NT2/D1 (cell line): ENCODE data around the gene FCN3.

Experiments
- DNase-seq: peaks from one replicate; pipeline ENCODE4 v3.0.0-alpha.2; 2011; ENCODE audit warnings: low read depth, low spot score
- H3K27me3 ChIP-seq: 2 replicates; pipeline ENCODE4 v1.6.0; 2011; ENCODE audit warnings: mild to moderate bottlenecking; ENCODE audit not compliant: insufficient read length, insufficient read depth
- H3K36me3 ChIP-seq: 2 replicates; pipeline ENCODE4 v1.6.1; 2011; ENCODE audit warnings: mild to moderate bottlenecking, low read length, mixed read lengths; ENCODE audit not compliant: insufficient read depth, insufficient read length
- H3K4me1 ChIP-seq: 2 replicates; pipeline ENCODE4 v1.5.1; 2011; ENCODE audit not compliant: insufficient read depth, insufficient read length
- H3K4me3 ChIP-seq: 2 replicates; pipeline ENCODE4 v1.5.1; 2011; ENCODE audit warnings: low read depth; ENCODE audit not compliant: insufficient read length
- H3K9ac ChIP-seq: 2 replicates; pipeline ENCODE4 v1.6.0; 2011; ENCODE audit warnings: low read depth; ENCODE audit not compliant: insufficient read length
- H3K9me3 ChIP-seq: 2 replicates; pipeline ENCODE4 v1.5.1; 2011; ENCODE audit warnings: mild to moderate bottlenecking, low read length; ENCODE audit not compliant: insufficient read depth
- SUZ12 ChIP-seq: IDR thresholded peaks from 2 replicates; pipeline ENCODE4 v1.6.1; 2011; ENCODE audit not compliant: insufficient read length, insufficient read depth; ENCODE audit errors: extremely low read depth
- YY1 ChIP-seq: IDR thresholded peaks from 2 replicates; pipeline ENCODE4 v1.6.1; 2011; ENCODE audit not compliant: insufficient read length, insufficient read depth
- ZNF274 ChIP-seq: IDR thresholded peaks from 2 replicates; pipeline ENCODE4 v1.6.1; 2011; ENCODE audit warnings: mild to moderate bottlenecking, low read depth, low read length

FCN3 gene

DNA sequence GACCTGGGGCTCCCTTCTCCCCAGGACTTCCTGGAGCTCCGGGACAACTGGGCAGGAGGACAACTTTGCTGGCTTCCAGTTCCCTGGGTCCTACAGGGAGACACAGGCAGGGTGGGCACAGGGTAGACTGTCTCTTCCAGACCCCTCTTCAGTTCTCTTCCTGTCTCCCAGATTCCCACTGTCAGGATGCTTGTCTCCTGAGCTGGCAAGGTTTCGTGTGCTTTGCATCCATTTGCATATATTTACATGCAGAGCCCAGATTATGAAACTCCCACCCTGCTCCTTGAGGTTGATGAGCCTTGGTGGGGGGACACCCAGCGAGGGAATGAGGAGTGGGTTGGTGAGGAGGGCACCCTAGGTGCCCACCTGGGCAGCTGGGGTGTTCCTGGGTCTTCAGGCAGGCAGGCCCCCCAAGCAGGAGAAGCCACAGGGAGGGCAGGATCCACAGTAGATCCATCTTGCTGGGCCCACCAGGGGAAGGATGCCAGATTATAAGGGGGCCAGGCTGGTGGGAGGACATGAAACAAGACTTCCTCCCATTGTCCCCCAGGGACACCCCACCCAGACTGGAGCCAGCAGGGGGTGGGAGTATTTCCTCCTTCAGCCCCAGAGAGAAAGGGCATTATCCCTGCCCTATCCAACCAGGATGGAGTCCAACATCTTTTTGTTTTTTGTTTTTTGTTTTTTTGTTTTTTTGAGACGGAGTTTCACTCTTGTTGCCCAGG is at the start of gene FCN3:
Gene FCN3 (minus strand): TSS at position 463 of the 725 bp plus-strand sequence. CDS start 6 bp downstream, at position 457.
- no peak for TF ChIP-seq ZNF274
- DNase-seq = no peak

DNA sequence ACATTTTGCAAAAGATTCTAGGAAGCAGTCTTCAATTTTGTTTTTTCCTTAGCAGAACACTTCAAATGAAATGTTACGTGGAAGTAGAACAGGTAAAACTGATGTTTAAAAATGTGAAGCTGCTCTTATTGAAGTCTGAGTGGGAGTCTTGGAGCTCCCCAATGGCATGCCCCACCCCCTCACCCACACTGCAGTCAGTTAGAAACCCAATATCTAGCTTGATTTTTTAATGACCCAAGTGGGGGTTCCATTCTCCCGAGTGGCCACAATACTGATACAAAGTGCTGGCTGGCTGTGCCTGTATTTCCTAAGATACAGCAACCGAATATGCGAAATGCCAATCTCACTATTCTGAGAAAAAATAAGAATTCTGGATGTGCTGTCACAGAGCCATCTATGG is 49.1 kb upstream of the FCN3 start:
- no peaks in the 10 kb centered on the region for H3K4me1 ChIP-seq
- peaks cover 34% of the 10 kb centered on the region for H3K36me3 ChIP-seq
- H3K27me3 ChIP-seq = no peaks in the 10 kb centered on the region
- H3K4me3 ChIP-seq = no peak overlapping the region
- DNase-seq = no peak
- H3K9ac ChIP-seq = no peak overlapping the region
- TF ChIP-seq YY1 = no peak
- no peak for TF ChIP-seq SUZ12
- no peak for TF ChIP-seq ZNF274
- H3K9me3 ChIP-seq = no peaks in the 10 kb centered on the region

More for the DNA sequence above, at the start of gene FCN3:
- peaks cover 12% of the 10 kb centered on the region for H3K4me1 ChIP-seq
- H3K9ac ChIP-seq = no peak within 1 kb of the TSS
- H3K36me3 ChIP-seq = no peaks in the 10 kb centered on the region
- no peaks in the 10 kb centered on the region for H3K9me3 ChIP-seq
- no peaks in the 10 kb centered on the region for H3K27me3 ChIP-seq
- no peak within 1 kb of the TSS for H3K4me3 ChIP-seq

DNA sequence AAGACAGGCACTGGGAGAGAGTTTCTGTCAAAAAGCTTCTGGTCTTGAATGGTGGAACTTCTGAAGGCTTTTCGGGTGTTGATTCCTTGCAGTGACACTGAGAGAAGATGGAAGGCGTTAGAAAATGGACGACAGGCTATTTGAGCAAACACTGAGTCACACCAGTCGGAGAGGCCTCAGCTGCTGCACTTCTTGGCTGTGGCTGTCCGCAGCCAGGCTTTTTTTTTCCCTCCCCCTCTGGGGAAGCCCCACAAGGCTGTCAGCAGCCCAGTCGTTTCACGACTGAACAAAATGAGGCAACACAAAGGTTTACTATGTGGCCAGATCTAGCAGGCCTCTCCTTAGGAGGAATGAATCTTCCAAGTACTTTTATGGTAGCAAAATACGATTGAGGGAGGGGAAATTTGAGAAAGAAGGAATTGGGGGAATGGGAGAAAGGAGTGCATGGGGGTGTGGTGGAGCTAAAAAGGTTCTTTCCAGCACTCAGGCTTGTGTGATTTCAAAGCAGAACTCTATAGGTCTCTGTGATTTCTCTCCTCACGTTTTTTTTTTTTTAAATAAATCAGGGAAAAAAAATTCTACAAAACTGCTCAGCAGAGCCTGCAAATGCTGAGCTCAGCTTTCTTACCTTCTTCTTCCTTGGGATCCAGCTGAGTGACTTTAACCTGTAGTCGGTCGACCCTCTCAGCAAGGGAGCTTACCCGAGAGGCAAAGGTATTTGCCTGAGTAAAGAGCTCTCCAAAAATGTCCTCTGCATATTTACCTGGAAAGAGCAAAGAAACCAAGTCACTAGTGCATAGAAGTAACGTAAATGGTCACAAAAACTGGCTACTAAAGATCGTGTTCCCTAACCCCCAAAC is 43.9 kb upstream of the FCN3 start:
- H3K4me3 ChIP-seq = no peak overlapping the region
- TF ChIP-seq YY1 (peak; percentile 73), ZNF274 (no peak)
- no peak for DNase-seq
- H3K36me3 ChIP-seq = peaks cover 48% of the 10 kb centered on the region
- H3K4me1 ChIP-seq = no peaks in the 10 kb centered on the region
- no peaks in the 10 kb centered on the region for H3K9me3 ChIP-seq
- H3K27me3 ChIP-seq = no peaks in the 10 kb centered on the region
- H3K9ac ChIP-seq = peak overlapping the region; percentile 46

DNA sequence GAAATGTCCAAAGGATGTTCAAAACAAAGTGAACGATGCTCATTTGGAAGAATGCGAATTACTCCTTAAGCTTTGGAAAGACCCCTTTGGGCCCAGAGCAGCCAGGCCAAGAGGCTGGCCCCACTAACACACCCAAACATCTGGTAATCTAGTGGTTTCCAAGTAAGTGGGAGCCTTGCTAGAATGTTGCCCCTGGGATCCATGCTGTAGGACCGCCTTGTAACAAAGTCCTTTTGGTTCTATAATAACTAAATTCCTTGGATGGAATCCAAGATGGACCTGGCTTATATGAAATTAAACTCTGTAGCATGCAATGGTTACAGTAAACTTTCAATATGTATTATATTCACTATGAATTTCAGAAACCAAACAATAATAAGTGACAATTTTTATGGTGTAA is 43.1 kb upstream of the FCN3 start:
- Histone ChIP-seq H3K4me1 (no peaks in the 10 kb centered on the region), H3K9me3 (no peaks in the 10 kb centered on the region), H3K27me3 (no peaks in the 10 kb centered on the region), H3K4me3 (no peak overlapping the region), H3K36me3 (peaks cover 56% of the 10 kb centered on the region), H3K9ac (no peak overlapping the region)
- TF ChIP-seq ZNF274 = no peak
- no peak for DNase-seq

- Histone ChIP-seq H3K4me3 (no peak overlapping the region), H3K9ac (no peak overlapping the region), H3K9me3 (no peaks in the 10 kb centered on the region), H3K36me3 (peaks cover 67% of the 10 kb centered on the region), H3K4me1 (no peaks in the 10 kb centered on the region), H3K27me3 (no peaks in the 10 kb centered on the region)
- no peak for DNase-seq
- TF ChIP-seq YY1 (no peak), ZNF274 (no peak), SUZ12 (no peak)
Observed at GRCh38 chr1:27416387-27417111, 41.9 kb upstream of the FCN3 start.

DNA sequence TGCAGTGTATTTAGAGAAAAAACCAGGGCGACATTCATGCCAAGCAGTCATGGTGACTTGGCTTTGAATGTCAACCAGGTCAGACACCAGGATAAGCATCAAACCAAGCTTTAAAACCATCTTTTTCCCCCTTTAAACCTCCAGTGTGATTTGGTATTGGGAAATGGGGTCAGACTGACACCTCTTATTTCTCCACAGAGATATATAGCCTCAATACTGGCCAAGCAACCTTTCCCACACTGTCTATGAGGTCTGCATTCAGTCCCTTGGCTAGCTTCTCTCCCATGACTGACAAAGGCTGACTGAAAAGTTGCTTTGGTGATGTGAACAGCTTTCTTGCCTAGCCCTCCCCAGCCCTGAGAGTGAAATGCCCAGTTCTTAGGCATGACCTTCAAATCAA is 39.5 kb upstream of the FCN3 start:
- no peak for DNase-seq
- TF ChIP-seq YY1 (no peak), SUZ12 (no peak), ZNF274 (no peak)
- peaks cover 88% of the 10 kb centered on the region for H3K36me3 ChIP-seq
- no peaks in the 10 kb centered on the region for H3K27me3 ChIP-seq
- no peaks in the 10 kb centered on the region for H3K9me3 ChIP-seq
- no peaks in the 10 kb centered on the region for H3K4me1 ChIP-seq
- no peak overlapping the region for H3K4me3 ChIP-seq
- H3K9ac ChIP-seq = no peak overlapping the region

GRCh38 chr1:27413004-27413403 is 38.4 kb upstream of the FCN3 start:
- peaks cover 93% of the 10 kb centered on the region for H3K36me3 ChIP-seq
- H3K27me3 ChIP-seq = no peaks in the 10 kb centered on the region
- H3K4me1 ChIP-seq = no peaks in the 10 kb centered on the region
- H3K4me3 ChIP-seq = no peak overlapping the region
- no peak for DNase-seq
- TF ChIP-seq YY1 (no peak), SUZ12 (no peak), ZNF274 (no peak)
- H3K9ac ChIP-seq = no peak overlapping the region
- H3K9me3 ChIP-seq = no peaks in the 10 kb centered on the region
